Measurements from ENCODE around the gene PARD3B. TPM values are rescaled to one million over a fixed set of nuclear protein-coding genes. Genes with fewer than 3 reads are reported as not detected.

The PARD3B gene
- total and polyA plus RNA-seq, 5 donors from 2014 or later, result 0.03 to 0.68 (median 0.08) TPM; not detected in 1

DNA sequence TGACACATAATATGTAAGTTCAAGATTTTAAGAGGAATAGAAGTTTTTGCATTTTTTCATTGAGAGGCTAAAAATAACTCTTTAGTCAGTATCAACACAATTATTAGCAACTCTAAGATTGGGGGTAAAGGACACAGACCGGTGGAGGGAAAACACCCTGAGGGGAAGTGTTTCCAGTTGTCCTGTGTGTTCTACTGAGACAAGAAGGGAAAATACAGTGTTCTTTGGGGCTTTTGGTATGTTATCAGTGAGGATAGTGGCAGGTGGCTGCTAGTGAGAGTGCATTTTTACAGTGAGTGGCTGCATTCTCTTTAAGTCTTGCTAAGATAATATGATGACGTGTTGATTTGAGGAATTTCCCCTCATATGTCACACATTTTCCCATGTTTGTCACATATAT is 507.5 kb downstream of the PARD3B start:
- peaks cover 0 to 19% (median 2%) of the 10 kb centered on the region in 7 donors for H3K9me3 Mint-ChIP-seq
- peaks cover 3% of the 10 kb centered on the region for H3K36me3 ChIP-seq (ENCODE audit: control insufficient read depth, insufficient read depth, low read length)
- H3K4me1 ChIP-seq (ENCODE audit: control insufficient read depth, insufficient read depth, low read length, poor library complexity, severe bottlenecking), result no peaks in the 10 kb centered on the region
- peaks cover 5% of the 10 kb centered on the region for H3K36me3 Mint-ChIP-seq
- peaks cover 3% of the 10 kb centered on the region for H3K27me3 ChIP-seq (ENCODE audit: control insufficient read depth, insufficient read depth, low read length)
- peaks cover 5 to 41% (median 16%) of the 10 kb centered on the region in 4 donors for H3K4me1 Mint-ChIP-seq
- H3K27ac Mint-ChIP-seq, result peak overlapping the region in 1 of 3 donors; percentile 52
- no peak for ATAC-seq (ENCODE audit: low read depth in 2 of 2)
- H3K4me3 ChIP-seq (ENCODE audit: low read depth, low read length), result no peak overlapping the region
- peak overlapping the region in 1 of 4 donors; percentile 61 for H3K4me3 Mint-ChIP-seq
- peaks cover 8% of the 10 kb centered on the region for H3K27me3 Mint-ChIP-seq
- no peak for DNase-seq
- H3K27ac ChIP-seq (ENCODE audit: insufficient read depth, low read length, poor library complexity, severe bottlenecking), result no peak overlapping the region
- H3K9me3 ChIP-seq (ENCODE audit: control insufficient read depth in 2 of 2, low read length in 2 of 2), result peaks cover 5 to 11% of the 10 kb centered on the region in 2 experiments

GRCh38 chr2:205053827-205054410 is 508.6 kb downstream of the PARD3B start:
- Mint-ChIP-seq H3K27me3 (peaks cover 8% of the 10 kb centered on the region), H3K27ac (no peak overlapping the region), H3K4me1 (peaks cover 5 to 41% (median 16%) of the 10 kb centered on the region in 4 donors), H3K9me3 (peaks cover 0 to 20% (median 3%) of the 10 kb centered on the region in 7 donors), H3K36me3 (peaks cover 2% of the 10 kb centered on the region), H3K4me3 (no peak overlapping the region)
- no peak for ATAC-seq (ENCODE audit: low read depth in 2 of 2)
- Histone ChIP-seq H3K27me3 (ENCODE audit: control insufficient read depth, insufficient read depth, low read length) (peaks cover 3% of the 10 kb centered on the region), H3K4me1 (ENCODE audit: control insufficient read depth, insufficient read depth, low read length, poor library complexity, severe bottlenecking) (no peaks in the 10 kb centered on the region), H3K9me3 (ENCODE audit: control insufficient read depth in 2 of 2, low read length in 2 of 2) (peaks cover under 1 to 9% of the 10 kb centered on the region in 2 experiments), H3K36me3 (ENCODE audit: control insufficient read depth, insufficient read depth, low read length) (peaks cover 3% of the 10 kb centered on the region), H3K27ac (ENCODE audit: insufficient read depth, low read length, poor library complexity, severe bottlenecking) (no peak overlapping the region), H3K4me3 (ENCODE audit: low read depth, low read length) (no peak overlapping the region)
- no peak for DNase-seq

GRCh38 chr2:205054789-205055188 is 509.5 kb downstream of the PARD3B start:
- no peaks in the 10 kb centered on the region for H3K4me1 ChIP-seq (ENCODE audit: control insufficient read depth, insufficient read depth, low read length, poor library complexity, severe bottlenecking)
- Mint-ChIP-seq H3K9me3 (peaks cover 2 to 17% (median 6%) of the 10 kb centered on the region in 7 donors), H3K27ac (no peak overlapping the region), H3K36me3 (no peaks in the 10 kb centered on the region), H3K4me3 (no peak overlapping the region), H3K4me1 (peaks cover 5 to 41% (median 17%) of the 10 kb centered on the region in 4 donors), H3K27me3 (peaks cover 4% of the 10 kb centered on the region)
- DNase-seq, result no peak
- peaks cover 0 to under 1% of the 10 kb centered on the region in 2 experiments for H3K9me3 ChIP-seq (ENCODE audit: control insufficient read depth in 2 of 2, low read length in 2 of 2)
- H3K27me3 ChIP-seq (ENCODE audit: control insufficient read depth, insufficient read depth, low read length), result no peaks in the 10 kb centered on the region
- no peaks in the 10 kb centered on the region for H3K36me3 ChIP-seq (ENCODE audit: control insufficient read depth, insufficient read depth, low read length)
- H3K4me3 ChIP-seq (ENCODE audit: low read depth, low read length), result no peak overlapping the region
- no peak for ATAC-seq (ENCODE audit: low read depth in 2 of 2)
- H3K27ac ChIP-seq (ENCODE audit: insufficient read depth, low read length, poor library complexity, severe bottlenecking), result no peak overlapping the region

GRCh38 chr2:205055251-205055650 is 510.0 kb downstream of the PARD3B start:
- peaks cover 5 to 41% (median 17%) of the 10 kb centered on the region in 4 donors for H3K4me1 Mint-ChIP-seq
- no peaks in the 10 kb centered on the region for H3K36me3 Mint-ChIP-seq
- no peak overlapping the region for H3K27ac ChIP-seq (ENCODE audit: insufficient read depth, low read length, poor library complexity, severe bottlenecking)
- H3K9me3 Mint-ChIP-seq, result peaks cover 1 to 19% (median 6%) of the 10 kb centered on the region in 7 donors
- ATAC-seq (ENCODE audit: low read depth in 2 of 2) (no peak), DNase-seq (no peak)
- no peaks in the 10 kb centered on the region for H3K27me3 ChIP-seq (ENCODE audit: control insufficient read depth, insufficient read depth, low read length)
- H3K27me3 Mint-ChIP-seq, result peaks cover 4% of the 10 kb centered on the region
- H3K4me3 ChIP-seq (ENCODE audit: low read depth, low read length), result peak overlapping the region; percentile 82
- H3K4me1 ChIP-seq (ENCODE audit: control insufficient read depth, insufficient read depth, low read length, poor library complexity, severe bottlenecking), result no peaks in the 10 kb centered on the region
- H3K27ac Mint-ChIP-seq, result peak overlapping the region in 2 of 3 donors; percentile 22 to 28
- no peaks in the 10 kb centered on the region for H3K9me3 ChIP-seq (ENCODE audit: control insufficient read depth in 2 of 2, low read length in 2 of 2)
- peak overlapping the region; percentile 47 to 86 (median 80) for H3K4me3 Mint-ChIP-seq
- no peaks in the 10 kb centered on the region for H3K36me3 ChIP-seq (ENCODE audit: control insufficient read depth, insufficient read depth, low read length)

GRCh38 chr2:205056151-205056561 is 510.9 kb downstream of the PARD3B start:
- H3K4me1 ChIP-seq (ENCODE audit: control insufficient read depth, insufficient read depth, low read length, poor library complexity, severe bottlenecking), result no peaks in the 10 kb centered on the region
- peaks cover 1 to 19% (median 6%) of the 10 kb centered on the region in 7 donors for H3K9me3 Mint-ChIP-seq
- peaks cover 4% of the 10 kb centered on the region for H3K27me3 Mint-ChIP-seq
- H3K27me3 ChIP-seq (ENCODE audit: control insufficient read depth, insufficient read depth, low read length), result no peaks in the 10 kb centered on the region
- H3K36me3 ChIP-seq (ENCODE audit: control insufficient read depth, insufficient read depth, low read length), result no peaks in the 10 kb centered on the region
- H3K4me3 ChIP-seq (ENCODE audit: low read depth, low read length), result peak overlapping the region; percentile 82
- peak overlapping the region; percentile 28 to 81 (median 70) for H3K27ac Mint-ChIP-seq
- peak overlapping the region; percentile 79 to 94 (median 83) for H3K4me3 Mint-ChIP-seq
- H3K4me1 Mint-ChIP-seq, result peaks cover 9 to 44% (median 17%) of the 10 kb centered on the region in 4 donors
- H3K36me3 Mint-ChIP-seq, result no peaks in the 10 kb centered on the region
- no peaks in the 10 kb centered on the region for H3K9me3 ChIP-seq (ENCODE audit: control insufficient read depth in 2 of 2, low read length in 2 of 2)
- DNase-seq (peak in 1 of 3 donors; percentile 24), ATAC-seq (ENCODE audit: low read depth in 2 of 2) (no peak)
- no peak overlapping the region for H3K27ac ChIP-seq (ENCODE audit: insufficient read depth, low read length, poor library complexity, severe bottlenecking)

- Mint-ChIP-seq H3K36me3 (no peaks in the 10 kb centered on the region), H3K27me3 (peaks cover 4% of the 10 kb centered on the region), H3K27ac (no peak overlapping the region), H3K4me1 (peaks cover 5 to 26% (median 13%) of the 10 kb centered on the region in 4 donors), H3K9me3 (peaks cover 1 to 19% (median 6%) of the 10 kb centered on the region in 7 donors), H3K4me3 (no peak overlapping the region)
- Histone ChIP-seq H3K36me3 (ENCODE audit: control insufficient read depth, insufficient read depth, low read length) (no peaks in the 10 kb centered on the region), H3K4me1 (ENCODE audit: control insufficient read depth, insufficient read depth, low read length, poor library complexity, severe bottlenecking) (no peaks in the 10 kb centered on the region), H3K4me3 (ENCODE audit: low read depth, low read length) (no peak overlapping the region), H3K27ac (ENCODE audit: insufficient read depth, low read length, poor library complexity, severe bottlenecking) (no peak overlapping the region), H3K27me3 (ENCODE audit: control insufficient read depth, insufficient read depth, low read length) (no peaks in the 10 kb centered on the region), H3K9me3 (ENCODE audit: control insufficient read depth in 2 of 2, low read length in 2 of 2) (no peaks in the 10 kb centered on the region)
- DNase-seq, result peak in 1 of 3 donors; percentile 44
- no peak for ATAC-seq (ENCODE audit: low read depth in 2 of 2)
These were observed 513.1 kb downstream of the PARD3B start for GRCh38 chr2:205058409-205058808.

GRCh38 chr2:205060269-205060668 is 515.0 kb downstream of the PARD3B start:
- Mint-ChIP-seq H3K4me3 (no peak overlapping the region), H3K36me3 (no peaks in the 10 kb centered on the region)

GRCh38 chr2:205066081-205066480 is 520.8 kb downstream of the PARD3B start:
- H3K4me3 Mint-ChIP-seq, result no peak overlapping the region
- peaks cover 0 to 7% (median 0%) of the 10 kb centered on the region in 7 donors for H3K9me3 Mint-ChIP-seq
- no peak overlapping the region for H3K27ac Mint-ChIP-seq

More at GRCh38 chr2:205060269-205060668, 515.0 kb downstream of the PARD3B start:
- Mint-ChIP-seq H3K27ac (no peak overlapping the region), H3K9me3 (peaks cover 1 to 19% (median 9%) of the 10 kb centered on the region in 7 donors), H3K4me1 (peaks cover 5 to 18% (median 11%) of the 10 kb centered on the region in 4 donors), H3K27me3 (peaks cover 2% of the 10 kb centered on the region)
- H3K36me3 ChIP-seq (ENCODE audit: control insufficient read depth, insufficient read depth, low read length), result no peaks in the 10 kb centered on the region
- no peak overlapping the region for H3K27ac ChIP-seq (ENCODE audit: insufficient read depth, low read length, poor library complexity, severe bottlenecking)
- no peaks in the 10 kb centered on the region for H3K9me3 ChIP-seq (ENCODE audit: control insufficient read depth in 2 of 2, low read length in 2 of 2)
- no peak overlapping the region for H3K4me3 ChIP-seq (ENCODE audit: low read depth, low read length)
- no peak for DNase-seq
- no peak for ATAC-seq (ENCODE audit: low read depth in 2 of 2)
- H3K27me3 ChIP-seq (ENCODE audit: control insufficient read depth, insufficient read depth, low read length), result no peaks in the 10 kb centered on the region
- H3K4me1 ChIP-seq (ENCODE audit: control insufficient read depth, insufficient read depth, low read length, poor library complexity, severe bottlenecking), result no peaks in the 10 kb centered on the region

More at GRCh38 chr2:205066081-205066480, 520.8 kb downstream of the PARD3B start:
- no peaks in the 10 kb centered on the region for H3K27me3 ChIP-seq (ENCODE audit: control insufficient read depth, insufficient read depth, low read length)
- Mint-ChIP-seq H3K36me3 (peaks cover 2% of the 10 kb centered on the region), H3K4me1 (peaks cover 0 to 7% (median 1%) of the 10 kb centered on the region in 4 donors), H3K27me3 (peaks cover 5% of the 10 kb centered on the region)
- no peak overlapping the region for H3K4me3 ChIP-seq (ENCODE audit: low read depth, low read length)
- DNase-seq, result no peak
- no peaks in the 10 kb centered on the region for H3K36me3 ChIP-seq (ENCODE audit: control insufficient read depth, insufficient read depth, low read length)
- H3K4me1 ChIP-seq (ENCODE audit: control insufficient read depth, insufficient read depth, low read length, poor library complexity, severe bottlenecking), result no peaks in the 10 kb centered on the region
- ATAC-seq (ENCODE audit: low read depth in 2 of 2), result no peak
- no peak overlapping the region for H3K27ac ChIP-seq (ENCODE audit: insufficient read depth, low read length, poor library complexity, severe bottlenecking)
- no peaks in the 10 kb centered on the region for H3K9me3 ChIP-seq (ENCODE audit: control insufficient read depth in 2 of 2, low read length in 2 of 2)

All from CD4-positive, CD25-positive, alpha-beta regulatory T cell (primary cell).